HEK293T (cell line): ENCODE measurements around the gene CHST11.

ENCODE experiments used
- ARNT ChIP-seq: fragments of 450-650 bp; IDR thresholded peaks from 2 replicates; pipeline ENCODE4 v1.6.1; 2017; ENCODE audit warnings: mild to moderate bottlenecking
- FOXK2 ChIP-seq: fragments of 450-650 bp; IDR thresholded peaks from 2 replicates; pipeline ENCODE4 v1.6.1; 2016; ENCODE audit warnings: mild to moderate bottlenecking
- FOXM1 ChIP-seq: fragments of 450-650 bp; IDR thresholded peaks from 2 replicates; pipeline ENCODE4 v1.6.1; 2017; ENCODE audit warnings: mild to moderate bottlenecking, borderline replicate concordance
- L3MBTL2 ChIP-seq: fragments of 450-650 bp; conservative IDR thresholded peaks from 2 replicates; pipeline ENCODE4 v1.6.1; 2016; ENCODE audit warnings: mild to moderate bottlenecking
- NFRKB ChIP-seq: fragments of 450-650 bp; IDR thresholded peaks from 2 replicates; pipeline ENCODE4 v1.6.1; 2016; ENCODE audit warnings: mild to moderate bottlenecking, moderate library complexity
- SP1 ChIP-seq: fragments of 450-650 bp; IDR thresholded peaks from 2 replicates; pipeline ENCODE4 v1.6.1; 2017
- TARDBP ChIP-seq: fragments of 450-650 bp; IDR thresholded peaks from 2 replicates; pipeline ENCODE4 v1.6.1; 2016
- ZNF384 ChIP-seq: fragments of 450-650 bp; IDR thresholded peaks from 2 replicates; pipeline ENCODE4 v1.6.1; 2016
- TF ChIP-seq, protein P1 (sequence below): fragments of 450-650 bp; IDR thresholded peaks from 2 replicates; pipeline ENCODE4 v1.6.1; 2016

DNA sequence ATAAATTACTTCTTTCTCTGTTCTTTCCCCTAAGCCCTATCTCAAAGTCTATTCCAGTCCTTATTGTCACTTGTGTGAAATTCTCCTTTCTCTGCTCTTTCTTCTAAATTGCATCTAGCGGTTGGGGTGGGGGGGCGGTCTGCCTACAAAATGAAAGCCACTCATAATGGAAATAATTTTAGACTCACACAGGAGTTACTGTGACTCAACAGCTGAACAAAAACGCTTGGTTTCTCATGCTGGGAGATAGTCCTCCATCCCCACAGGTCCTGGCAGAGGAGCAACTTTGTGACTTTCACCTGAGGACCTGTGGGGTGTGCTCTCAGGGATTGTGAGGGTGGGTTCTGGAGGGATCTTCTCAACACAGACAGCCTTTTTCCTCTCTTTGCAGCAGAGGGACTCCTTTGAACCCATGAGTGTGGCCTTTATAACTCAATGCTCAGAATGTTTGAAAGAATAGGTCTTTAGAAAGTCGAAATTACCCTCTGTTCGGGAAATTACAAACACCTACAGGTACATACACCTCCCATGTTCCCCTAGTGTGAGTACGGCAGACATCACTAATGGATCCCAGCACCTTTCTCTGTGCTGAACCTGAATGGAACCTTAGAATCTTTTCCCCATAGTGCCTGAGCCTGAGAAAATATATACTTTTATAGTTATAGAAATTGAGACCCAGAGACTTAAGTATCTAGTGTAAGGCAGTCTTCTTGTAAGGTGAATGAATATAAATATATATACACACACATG is 109.7 kb downstream of the CHST11 start:
- no peak for TF ChIP-seq FOXM1
- no peak for TF ChIP-seq L3MBTL2
- TF ChIP-seq ZNF384 = no peak
- TF ChIP-seq FOXK2 = no peak
- TF ChIP-seq ARNT = no peak
- TF ChIP-seq NFRKB = no peak
- TF ChIP-seq, protein P1, sequence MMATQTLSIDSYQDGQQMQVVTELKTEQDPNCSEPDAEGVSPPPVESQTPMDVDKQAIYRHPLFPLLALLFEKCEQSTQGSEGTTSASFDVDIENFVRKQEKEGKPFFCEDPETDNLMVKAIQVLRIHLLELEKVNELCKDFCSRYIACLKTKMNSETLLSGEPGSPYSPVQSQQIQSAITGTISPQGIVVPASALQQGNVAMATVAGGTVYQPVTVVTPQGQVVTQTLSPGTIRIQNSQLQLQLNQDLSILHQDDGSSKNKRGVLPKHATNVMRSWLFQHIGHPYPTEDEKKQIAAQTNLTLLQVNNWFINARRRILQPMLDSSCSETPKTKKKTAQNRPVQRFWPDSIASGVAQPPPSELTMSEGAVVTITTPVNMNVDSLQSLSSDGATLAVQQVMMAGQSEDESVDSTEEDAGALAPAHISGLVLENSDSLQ = no peak
- TF ChIP-seq SP1 = no peak
- TF ChIP-seq TARDBP = no peak
